DND-41 (cell line): ENCODE data around the gene SCMH1.
"Not testable (repeated sequence)": the region's sequence is repeated elsewhere in the genome, so short reads cannot be mapped to it uniquely, and the experiment has no call there.

ENCODE experiments used
- ATAC-seq: fragments of 200-7000 bp; cut with Tn5 transposase; 3 replicates; pipeline ENCODE4 v1.9.1; 2021; ENCODE audit warnings: low read depth; ENCODE audit not compliant: insufficient read depth
- DNase-seq: peaks from one replicate; pipeline ENCODE4 v3.0.0-alpha.2; 2020
- H2AFZ ChIP-seq: 2 replicates; pipeline ENCODE4 v1.6.0; 2012; ENCODE audit warnings: low read depth, low read length
- H3K27ac ChIP-seq: 2 replicates; pipeline ENCODE4 v1.5.1; 2012; ENCODE audit warnings: low read length, inconsistent platforms
- H3K27me3 ChIP-seq: fragments of 200-600 bp; sonication (generic); 2 replicates; pipeline ENCODE4 v1.6.0; 2012; ENCODE audit warnings: low read length, mild to moderate bottlenecking, inconsistent platforms; ENCODE audit not compliant: insufficient read depth, poor library complexity
- H3K36me3 ChIP-seq: 2 replicates; pipeline ENCODE4 v1.5.1; 2012; ENCODE audit warnings: low read length, inconsistent platforms; ENCODE audit not compliant: insufficient read depth
- H3K4me1 ChIP-seq: 2 replicates; pipeline ENCODE4 v1.5.1; 2012; ENCODE audit warnings: mild to moderate bottlenecking, low read length; ENCODE audit not compliant: insufficient read depth
- H3K4me2 ChIP-seq: 2 replicates; pipeline ENCODE4 v1.6.0; 2012; ENCODE audit warnings: mild to moderate bottlenecking, moderate library complexity, low read length, inconsistent platforms; ENCODE audit not compliant: insufficient read depth
- H3K4me3 ChIP-seq, 2 experiments: fragments of 200-600 bp in 1 of 2; shearing (Covaris generic) in 1 of 2; 2 replicates each; pipeline ENCODE4 v1.5.1; 2012 to 2016; ENCODE audit warnings: inconsistent platforms in 2 of 2, low read length in 2 of 2, mild to moderate bottlenecking in 2 of 2, low read depth in 1 of 2, moderate library complexity in 1 of 2
- H3K79me2 ChIP-seq: 2 replicates; pipeline ENCODE4 v1.6.0; 2012; ENCODE audit warnings: low read length, inconsistent platforms; ENCODE audit not compliant: insufficient read depth
- H3K9ac ChIP-seq: 2 replicates; pipeline ENCODE4 v1.6.0; 2012; ENCODE audit warnings: low read depth, mild to moderate bottlenecking, inconsistent platforms, low read length, moderate library complexity
- H3K9me3 ChIP-seq: 2 replicates; pipeline ENCODE4 v1.5.1; 2012; ENCODE audit warnings: low read length, moderate library complexity, mild to moderate bottlenecking, inconsistent platforms; ENCODE audit not compliant: insufficient read depth, severe bottlenecking
- H4K20me1 ChIP-seq: 2 replicates; pipeline ENCODE4 v1.6.0; 2012; ENCODE audit warnings: low read length; ENCODE audit not compliant: insufficient read depth
- CTCF ChIP-seq: IDR thresholded peaks from 2 replicates; pipeline ENCODE4 v1.5.1; 2012; ENCODE audit warnings: borderline replicate concordance, low read length, moderate library complexity, mild to moderate bottlenecking; ENCODE audit not compliant: poor library complexity, severe bottlenecking; ENCODE audit errors: extremely low read depth
- EZH2 ChIP-seq: IDR thresholded peaks from 3 replicates; pipeline ENCODE4 v1.6.1; 2012; ENCODE audit warnings: borderline replicate concordance, low read depth, mild to moderate bottlenecking, moderate library complexity, low read length, inconsistent platforms; ENCODE audit not compliant: severe bottlenecking

The SCMH1 gene

GRCh38 chr1:41215623-41216022 is 26.5 kb downstream of the SCMH1 start:
- Histone ChIP-seq H3K79me2 (peaks cover 29% of the 10 kb centered on the region), H3K9me3 (peaks cover 23% of the 10 kb centered on the region), H4K20me1 (peaks cover 3% of the 10 kb centered on the region; the same call in 1 of the 2 replicates)

DNA sequence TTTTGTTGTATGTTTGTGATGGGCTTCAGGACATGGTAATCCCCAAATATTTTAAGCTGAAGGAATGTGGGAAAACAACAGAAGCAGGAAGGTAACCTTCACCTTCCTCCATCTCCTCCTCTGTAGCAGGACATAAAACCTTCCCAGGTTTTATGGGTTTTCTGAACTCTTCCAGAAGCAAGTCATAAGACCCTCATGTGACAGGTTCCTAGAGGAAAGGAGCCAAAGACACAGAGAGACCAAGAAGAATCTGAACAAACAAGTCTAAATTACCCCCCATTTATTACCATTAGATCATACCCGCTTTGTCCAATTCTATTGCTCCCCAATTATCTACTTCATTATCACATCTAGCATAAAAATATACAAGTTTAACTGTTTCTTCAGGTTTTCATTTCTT is 28.8 kb downstream of the SCMH1 start:
- Histone ChIP-seq H3K27ac (no peak overlapping the region), H2AFZ (no peak overlapping the region), H3K36me3 (peaks cover 6% of the 10 kb centered on the region; the same call in 1 of the 2 replicates), H3K9me3 (peaks cover 4% of the 10 kb centered on the region), H3K9ac (no peak overlapping the region), H3K4me3 (no peak overlapping the region), H3K79me2 (peaks cover 22% of the 10 kb centered on the region; the same call in 1 of the 2 replicates), H4K20me1 (peaks cover 3% of the 10 kb centered on the region; the same call in 1 of the 2 replicates), H3K27me3 (no peaks in the 10 kb centered on the region), H3K4me1 (peaks cover 2% of the 10 kb centered on the region; the same call in 1 of the 2 replicates), H3K4me2 (no peak overlapping the region)
- ATAC-seq (no peak), DNase-seq (no peak)
- TF ChIP-seq EZH2 (no peak), CTCF (no peak)

More at GRCh38 chr1:41215623-41216022, 26.5 kb downstream of the SCMH1 start:
- no peaks in the 10 kb centered on the region for H3K27me3 ChIP-seq
- TF ChIP-seq CTCF (no peak), EZH2 (no peak)
- H2AFZ ChIP-seq, result no peak overlapping the region
- H3K27ac ChIP-seq, result no peak overlapping the region
- H3K4me3 ChIP-seq, result no peak overlapping the region
- H3K4me2 ChIP-seq, result no peak overlapping the region
- peaks cover 13% of the 10 kb centered on the region; the same call in 1 of the 2 replicates for H3K36me3 ChIP-seq
- peaks cover 2% of the 10 kb centered on the region; the same call in 1 of the 2 replicates for H3K4me1 ChIP-seq
- H3K9ac ChIP-seq, result no peak overlapping the region
- DNase-seq (no peak), ATAC-seq (no peak)

GRCh38 chr1:41211608-41212007 is 30.5 kb downstream of the SCMH1 start:
- H4K20me1 ChIP-seq, H2AFZ ChIP-seq, H3K9ac ChIP-seq, ATAC-seq, H3K27ac ChIP-seq, H3K9me3 ChIP-seq, H3K27me3 ChIP-seq, H3K4me1 ChIP-seq, H3K4me2 ChIP-seq, H3K4me3 ChIP-seq, DNase-seq, H3K36me3 ChIP-seq: not testable (repeated sequence)
- peaks cover 13% of the 10 kb centered on the region; the same call in 1 of the 2 replicates for H3K79me2 ChIP-seq

DNA sequence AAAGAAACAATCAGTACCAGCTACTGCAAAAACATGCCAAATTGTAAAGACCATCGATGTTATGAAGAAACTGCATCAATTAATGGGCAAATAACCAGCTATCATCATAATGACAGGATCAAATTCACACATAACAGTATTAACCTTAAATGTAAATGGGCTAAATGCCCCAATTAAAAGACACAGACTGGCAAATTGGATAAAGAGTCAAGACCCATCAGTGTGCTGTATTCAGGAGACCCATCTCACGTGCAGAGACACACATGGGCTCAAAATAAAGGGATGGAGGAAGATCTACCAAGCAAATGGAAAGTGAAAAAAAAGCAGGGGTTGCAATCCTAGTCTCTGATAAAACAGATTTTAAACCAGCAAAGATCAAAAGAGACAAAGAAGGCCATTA is 35.1 kb downstream of the SCMH1 start:
- H3K79me2 ChIP-seq, result peaks cover 19% of the 10 kb centered on the region
- not testable (repeated sequence) for H3K27ac ChIP-seq, ATAC-seq

More for the DNA sequence above, 35.1 kb downstream of the SCMH1 start:
- H2AFZ ChIP-seq, H3K9ac ChIP-seq, H4K20me1 ChIP-seq, H3K27me3 ChIP-seq, H3K4me2 ChIP-seq, H3K4me1 ChIP-seq, H3K4me3 ChIP-seq, DNase-seq: not testable (repeated sequence)
- Histone ChIP-seq H3K9me3 (peaks cover 20% of the 10 kb centered on the region), H3K36me3 (peaks cover 14% of the 10 kb centered on the region)
